SK-N-SH treated with all-trans-retinoic acid at 6 μM for 48 hours (cell line): Measurements from ENCODE around the gene KIF4B.

ENCODE experiments used
- ATAC-seq: fragments of 200-7000 bp; cut with Tn5 transposase; 3 replicates; pipeline ENCODE4 v1.9.1; 2020; ENCODE audit warnings: mild to moderate bottlenecking, moderate library complexity
- ARNTL ChIP-seq: fragments of 450-650 bp; formaldehyde crosslinking; IDR thresholded peaks from 2 replicates; pipeline ENCODE4 v1.5.0; 2020; ENCODE audit warnings: low read depth, mild to moderate bottlenecking, moderate library complexity, borderline replicate concordance
- BACH2 ChIP-seq: fragments of 250-450 bp; sonication (Bioruptor Pico); IDR thresholded peaks from 2 replicates; pipeline ENCODE4 v1.9.0; 2021; ENCODE audit warnings: mild to moderate bottlenecking, borderline replicate concordance
- CSDC2 ChIP-seq: fragments of 250-450 bp; sonication (Bioruptor Pico); IDR thresholded peaks from 2 replicates; pipeline ENCODE4 v1.5.0; 2020; ENCODE audit warnings: mild to moderate bottlenecking, moderate library complexity
- ESRRG ChIP-seq: fragments of 250-450 bp; sonication (Bioruptor Pico); IDR thresholded peaks from 2 replicates; pipeline ENCODE4 v1.6.1; 2021; ENCODE audit warnings: mild to moderate bottlenecking
- ISL1 ChIP-seq: fragments of 250-450 bp; sonication (Bioruptor Pico); IDR thresholded peaks from 2 replicates; pipeline ENCODE4 v2.1.2; 2022; ENCODE audit warnings: mild to moderate bottlenecking, moderate library complexity
- OSR1 ChIP-seq: fragments of 250-450 bp; sonication (Bioruptor Pico); IDR thresholded peaks from 2 replicates; pipeline ENCODE4 v1.8.0; 2022; ENCODE audit warnings: moderate library complexity, mild to moderate bottlenecking, inconsistent platforms
- PPARA ChIP-seq: fragments of 250-450 bp; sonication (Bioruptor Pico); IDR thresholded peaks from 2 replicates; pipeline ENCODE4 v1.5.0; 2020; ENCODE audit warnings: mild to moderate bottlenecking, borderline replicate concordance
- RARB ChIP-seq: fragments of 250-450 bp; sonication (Bioruptor Pico); IDR thresholded peaks from 2 replicates; pipeline ENCODE4 v1.8.0; 2021; ENCODE audit warnings: mild to moderate bottlenecking, moderate library complexity
- TCF4 ChIP-seq: fragments of 250-450 bp; sonication (Bioruptor Pico); IDR thresholded peaks from 2 replicates; pipeline ENCODE4 v1.8.0; 2021; ENCODE audit warnings: mild to moderate bottlenecking, moderate library complexity, borderline replicate concordance
- TOX ChIP-seq: fragments of 250-450 bp; sonication (Bioruptor Pico); IDR thresholded peaks from 2 replicates; pipeline ENCODE4 v1.8.0; 2021; ENCODE audit warnings: mild to moderate bottlenecking, moderate library complexity, borderline replicate concordance
- ZC3H10 ChIP-seq: fragments of 250-450 bp; sonication (Bioruptor Pico); IDR thresholded peaks from 2 replicates; pipeline ENCODE4 v1.5.1; 2021; ENCODE audit warnings: mild to moderate bottlenecking, moderate library complexity
- ZFP3 ChIP-seq: fragments of 250-450 bp; sonication (Bioruptor Pico); IDR thresholded peaks from 2 replicates; pipeline ENCODE4 v1.5.0; 2020; ENCODE audit warnings: mild to moderate bottlenecking, moderate library complexity
- ZFP30 ChIP-seq: fragments of 450-650 bp; formaldehyde crosslinking; IDR thresholded peaks from 2 replicates; pipeline ENCODE4 v1.5.0; 2022; ENCODE audit warnings: mild to moderate bottlenecking, moderate library complexity
- ZNF70 ChIP-seq: fragments of 450-650 bp; formaldehyde crosslinking; IDR thresholded peaks from 2 replicates; pipeline ENCODE4 v1.5.0; 2020; ENCODE audit warnings: mild to moderate bottlenecking, moderate library complexity
- ZNF8 ChIP-seq: fragments of 450-650 bp; formaldehyde crosslinking; IDR thresholded peaks from 2 replicates; pipeline ENCODE4 v1.5.0; 2020; ENCODE audit warnings: mild to moderate bottlenecking, moderate library complexity
- TF ChIP-seq, protein P1 (sequence below): fragments of 250-450 bp; sonication (Bioruptor Pico); IDR thresholded peaks from 2 replicates; pipeline ENCODE4 v1.5.1; 2021; ENCODE audit warnings: mild to moderate bottlenecking, moderate library complexity
- TF ChIP-seq, protein P2 (sequence below): fragments of 250-450 bp; sonication (Bioruptor Pico); IDR thresholded peaks from 2 replicates; pipeline ENCODE4 v1.8.0; 2021; ENCODE audit warnings: low read depth, mild to moderate bottlenecking, moderate library complexity, borderline replicate concordance
- TF ChIP-seq, protein P3 (sequence below): fragments of 250-450 bp; sonication (Bioruptor Pico); IDR thresholded peaks from 2 replicates; pipeline ENCODE4 v1.5.1; 2020; ENCODE audit warnings: low read depth, mild to moderate bottlenecking, moderate library complexity
- TF ChIP-seq, protein P4 (sequence below): fragments of 250-450 bp; sonication (Bioruptor Pico); IDR thresholded peaks from 2 replicates; pipeline ENCODE4 v1.5.0; 2020; ENCODE audit warnings: mild to moderate bottlenecking, moderate library complexity
- TF ChIP-seq, protein P5 (sequence below): fragments of 250-450 bp; sonication (Bioruptor Pico); IDR thresholded peaks from 2 replicates; pipeline ENCODE4 v1.8.0; 2020; ENCODE audit warnings: mild to moderate bottlenecking, moderate library complexity, borderline replicate concordance

KIF4B gene

DNA sequence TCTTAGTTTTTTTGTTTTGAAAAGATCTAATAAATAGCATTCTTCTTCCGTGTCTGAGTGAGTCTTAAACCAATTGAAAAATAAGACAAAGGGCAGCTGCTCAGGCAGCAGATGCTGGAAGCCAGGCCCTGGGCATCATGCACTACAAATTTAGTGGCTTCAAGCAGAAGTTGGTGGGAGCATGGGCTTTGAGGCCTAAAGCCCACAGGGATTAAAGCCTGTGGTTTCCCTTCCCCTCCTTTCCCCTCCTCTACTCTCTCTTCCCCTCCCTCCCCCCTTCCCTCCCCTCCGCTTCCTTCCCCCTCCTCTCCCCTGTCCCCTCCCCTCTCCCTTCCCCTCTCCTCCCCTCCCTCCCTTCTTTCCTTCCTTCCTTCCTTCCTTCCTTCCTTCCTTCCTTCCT is 20.1 kb upstream of the KIF4B start:
- ATAC-seq: no peak
- TF ChIP-seq RARB (CRISPR knock-in tag) (no peak), ZC3H10 (CRISPR knock-in tag) (no peak), ISL1 (CRISPR knock-in tag) (no peak), PPARA (CRISPR knock-in tag) (no peak), BACH2 (no peak), ZFP3 (CRISPR knock-in tag) (no peak), ZFP30 (no peak), ARNTL (no peak), OSR1 (no peak)
- TF ChIP-seq, protein P1, sequence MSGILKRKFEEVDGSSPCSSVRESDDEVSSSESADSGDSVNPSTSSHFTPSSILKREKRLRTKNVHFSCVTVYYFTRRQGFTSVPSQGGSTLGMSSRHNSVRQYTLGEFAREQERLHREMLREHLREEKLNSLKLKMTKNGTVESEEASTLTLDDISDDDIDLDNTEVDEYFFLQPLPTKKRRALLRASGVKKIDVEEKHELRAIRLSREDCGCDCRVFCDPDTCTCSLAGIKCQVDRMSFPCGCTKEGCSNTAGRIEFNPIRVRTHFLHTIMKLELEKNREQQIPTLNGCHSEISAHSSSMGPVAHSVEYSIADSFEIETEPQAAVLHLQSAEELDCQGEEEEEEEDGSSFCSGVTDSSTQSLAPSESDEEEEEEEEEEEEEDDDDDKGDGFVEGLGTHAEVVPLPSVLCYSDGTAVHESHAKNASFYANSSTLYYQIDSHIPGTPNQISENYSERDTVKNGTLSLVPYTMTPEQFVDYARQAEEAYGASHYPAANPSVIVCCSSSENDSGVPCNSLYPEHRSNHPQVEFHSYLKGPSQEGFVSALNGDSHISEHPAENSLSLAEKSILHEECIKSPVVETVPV (CRISPR knock-in tag): no peak
- TF ChIP-seq, protein P2, sequence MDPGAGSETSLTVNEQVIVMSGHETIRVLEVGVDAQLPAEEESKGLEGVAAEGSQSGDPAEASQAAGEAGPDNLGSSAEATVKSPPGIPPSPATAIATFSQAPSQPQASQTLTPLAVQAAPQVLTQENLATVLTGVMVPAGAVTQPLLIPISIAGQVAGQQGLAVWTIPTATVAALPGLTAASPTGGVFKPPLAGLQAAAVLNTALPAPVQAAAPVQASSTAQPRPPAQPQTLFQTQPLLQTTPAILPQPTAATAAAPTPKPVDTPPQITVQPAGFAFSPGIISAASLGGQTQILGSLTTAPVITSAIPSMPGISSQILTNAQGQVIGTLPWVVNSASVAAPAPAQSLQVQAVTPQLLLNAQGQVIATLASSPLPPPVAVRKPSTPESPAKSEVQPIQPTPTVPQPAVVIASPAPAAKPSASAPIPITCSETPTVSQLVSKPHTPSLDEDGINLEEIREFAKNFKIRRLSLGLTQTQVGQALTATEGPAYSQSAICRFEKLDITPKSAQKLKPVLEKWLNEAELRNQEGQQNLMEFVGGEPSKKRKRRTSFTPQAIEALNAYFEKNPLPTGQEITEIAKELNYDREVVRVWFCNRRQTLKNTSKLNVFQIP (CRISPR knock-in tag): no peak

DNA sequence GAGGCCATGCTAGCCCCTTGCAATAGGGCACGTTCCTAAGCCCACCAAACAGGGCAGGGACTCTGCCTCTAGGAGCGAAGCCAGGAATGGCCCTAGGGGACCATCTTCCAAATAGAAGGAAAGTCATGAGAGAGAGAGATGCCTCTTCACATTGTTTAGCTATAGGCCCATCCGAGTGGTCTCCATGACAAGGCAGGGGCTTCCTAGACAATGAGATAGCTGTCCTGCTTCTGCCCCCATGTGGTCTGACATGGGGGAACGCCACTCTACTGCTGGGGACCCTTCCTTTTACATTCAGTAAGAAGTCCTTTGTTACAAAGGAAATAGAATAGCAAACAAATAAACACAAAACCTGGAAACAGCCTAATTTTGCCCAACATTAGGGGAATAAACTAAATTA is 17.9 kb upstream of the KIF4B start:
- no peak for ATAC-seq
- TF ChIP-seq RARB (CRISPR knock-in tag): no peak
- TF ChIP-seq ZFP30: no peak

DNA sequence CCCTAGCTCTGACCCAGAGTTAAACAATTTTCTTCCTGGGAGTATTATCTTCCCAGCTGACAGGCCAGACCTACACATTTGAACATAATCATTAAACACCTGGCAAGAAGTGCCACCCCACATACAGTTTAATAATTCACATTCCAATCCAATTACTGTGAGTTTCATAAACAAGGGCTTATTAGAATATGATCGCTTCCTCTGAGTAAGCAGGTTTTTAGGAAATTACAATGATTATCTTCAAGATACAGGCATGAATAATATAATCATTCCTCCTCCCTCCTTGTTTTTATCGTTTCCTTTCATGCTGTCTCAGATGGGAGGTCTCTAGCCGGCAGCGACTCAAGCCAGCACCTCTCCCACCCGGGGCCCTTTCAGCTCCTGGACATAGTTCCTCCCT is 15.8 kb upstream of the KIF4B start:
- TF ChIP-seq, protein P3, sequence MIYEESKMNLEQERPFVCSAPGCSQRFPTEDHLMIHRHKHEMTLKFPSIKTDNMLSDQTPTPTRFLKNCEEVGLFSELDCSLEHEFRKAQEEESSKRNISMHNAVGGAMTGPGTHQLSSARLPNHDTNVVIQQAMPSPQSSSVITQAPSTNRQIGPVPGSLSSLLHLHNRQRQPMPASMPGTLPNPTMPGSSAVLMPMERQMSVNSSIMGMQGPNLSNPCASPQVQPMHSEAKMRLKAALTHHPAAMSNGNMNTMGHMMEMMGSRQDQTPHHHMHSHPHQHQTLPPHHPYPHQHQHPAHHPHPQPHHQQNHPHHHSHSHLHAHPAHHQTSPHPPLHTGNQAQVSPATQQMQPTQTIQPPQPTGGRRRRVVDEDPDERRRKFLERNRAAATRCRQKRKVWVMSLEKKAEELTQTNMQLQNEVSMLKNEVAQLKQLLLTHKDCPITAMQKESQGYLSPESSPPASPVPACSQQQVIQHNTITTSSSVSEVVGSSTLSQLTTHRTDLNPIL (CRISPR knock-in tag): no peak
- TF ChIP-seq ZFP3 (CRISPR knock-in tag) (no peak), OSR1 (no peak), ZNF70 (no peak), ISL1 (CRISPR knock-in tag) (no peak), ESRRG (CRISPR knock-in tag) (no peak), BACH2 (no peak), CSDC2 (CRISPR knock-in tag) (no peak), PPARA (CRISPR knock-in tag) (no peak), ZNF8 (no peak), ZFP30 (no peak), TCF4 (no peak), ZC3H10 (CRISPR knock-in tag) (no peak), TOX (no peak)
- TF ChIP-seq, protein P4, sequence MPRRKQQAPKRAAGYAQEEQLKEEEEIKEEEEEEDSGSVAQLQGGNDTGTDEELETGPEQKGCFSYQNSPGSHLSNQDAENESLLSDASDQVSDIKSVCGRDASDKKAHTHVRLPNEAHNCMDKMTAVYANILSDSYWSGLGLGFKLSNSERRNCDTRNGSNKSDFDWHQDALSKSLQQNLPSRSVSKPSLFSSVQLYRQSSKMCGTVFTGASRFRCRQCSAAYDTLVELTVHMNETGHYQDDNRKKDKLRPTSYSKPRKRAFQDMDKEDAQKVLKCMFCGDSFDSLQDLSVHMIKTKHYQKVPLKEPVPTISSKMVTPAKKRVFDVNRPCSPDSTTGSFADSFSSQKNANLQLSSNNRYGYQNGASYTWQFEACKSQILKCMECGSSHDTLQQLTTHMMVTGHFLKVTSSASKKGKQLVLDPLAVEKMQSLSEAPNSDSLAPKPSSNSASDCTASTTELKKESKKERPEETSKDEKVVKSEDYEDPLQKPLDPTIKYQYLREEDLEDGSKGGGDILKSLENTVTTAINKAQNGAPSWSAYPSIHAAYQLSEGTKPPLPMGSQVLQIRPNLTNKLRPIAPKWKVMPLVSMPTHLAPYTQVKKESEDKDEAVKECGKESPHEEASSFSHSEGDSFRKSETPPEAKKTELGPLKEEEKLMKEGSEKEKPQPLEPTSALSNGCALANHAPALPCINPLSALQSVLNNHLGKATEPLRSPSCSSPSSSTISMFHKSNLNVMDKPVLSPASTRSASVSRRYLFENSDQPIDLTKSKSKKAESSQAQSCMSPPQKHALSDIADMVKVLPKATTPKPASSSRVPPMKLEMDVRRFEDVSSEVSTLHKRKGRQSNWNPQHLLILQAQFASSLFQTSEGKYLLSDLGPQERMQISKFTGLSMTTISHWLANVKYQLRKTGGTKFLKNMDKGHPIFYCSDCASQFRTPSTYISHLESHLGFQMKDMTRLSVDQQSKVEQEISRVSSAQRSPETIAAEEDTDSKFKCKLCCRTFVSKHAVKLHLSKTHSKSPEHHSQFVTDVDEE: no peak
- TF ChIP-seq, protein P1 (CRISPR knock-in tag): no peak
- TF ChIP-seq, protein P5, sequence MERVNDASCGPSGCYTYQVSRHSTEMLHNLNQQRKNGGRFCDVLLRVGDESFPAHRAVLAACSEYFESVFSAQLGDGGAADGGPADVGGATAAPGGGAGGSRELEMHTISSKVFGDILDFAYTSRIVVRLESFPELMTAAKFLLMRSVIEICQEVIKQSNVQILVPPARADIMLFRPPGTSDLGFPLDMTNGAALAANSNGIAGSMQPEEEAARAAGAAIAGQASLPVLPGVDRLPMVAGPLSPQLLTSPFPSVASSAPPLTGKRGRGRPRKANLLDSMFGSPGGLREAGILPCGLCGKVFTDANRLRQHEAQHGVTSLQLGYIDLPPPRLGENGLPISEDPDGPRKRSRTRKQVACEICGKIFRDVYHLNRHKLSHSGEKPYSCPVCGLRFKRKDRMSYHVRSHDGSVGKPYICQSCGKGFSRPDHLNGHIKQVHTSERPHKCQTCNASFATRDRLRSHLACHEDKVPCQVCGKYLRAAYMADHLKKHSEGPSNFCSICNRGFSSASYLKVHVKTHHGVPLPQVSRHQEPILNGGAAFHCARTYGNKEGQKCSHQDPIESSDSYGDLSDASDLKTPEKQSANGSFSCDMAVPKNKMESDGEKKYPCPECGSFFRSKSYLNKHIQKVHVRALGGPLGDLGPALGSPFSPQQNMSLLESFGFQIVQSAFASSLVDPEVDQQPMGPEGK (CRISPR knock-in tag): no peak
- no peak for ATAC-seq
